ENCODE measurements around the gene HAPSTR1. TPM values are rescaled to one million over a fixed set of nuclear protein-coding genes. Genes with fewer than 3 reads are reported as not detected.

HAPSTR1 gene
- total and polyA plus RNA-seq, 2 of the 13 experiments (the other 11 are each of a cell fraction or from before 2014, with no cell fraction given), result 25.2 to 83.2 TPM

DNA sequence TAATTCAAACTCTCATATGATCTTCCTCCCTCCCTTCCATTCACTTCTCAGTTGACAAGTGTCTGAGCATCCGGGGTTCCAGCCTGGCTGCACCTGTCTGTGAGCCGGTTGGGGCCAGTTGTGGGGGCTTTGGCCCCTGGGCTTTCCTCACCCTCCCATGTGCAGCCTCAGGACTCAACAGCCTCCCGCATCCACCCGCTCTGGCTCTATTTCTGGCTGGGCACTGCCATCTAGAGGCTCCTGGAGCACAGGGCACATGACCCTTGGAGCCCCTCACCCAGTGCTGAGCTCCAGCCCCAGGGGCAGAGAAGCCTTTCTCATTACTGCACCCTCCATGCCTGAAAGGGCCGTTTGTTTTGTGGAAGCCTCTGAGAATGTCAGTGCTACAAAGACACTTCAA is 43.3 kb downstream of the HAPSTR1 start (continued):
- 0 out of 2 replicates have a peak, but pooled peaks have one; percentile 43 for TF ChIP-seq HNRNPL (IDR thresholded peaks at IDR 0.05; ENCODE audit: low read depth, low read length)
- no peak for TF ChIP-seq RCOR2 (CRISPR knock-in tag; IDR thresholded peaks at IDR 0.05)
- TF ChIP-seq, protein P1, sequence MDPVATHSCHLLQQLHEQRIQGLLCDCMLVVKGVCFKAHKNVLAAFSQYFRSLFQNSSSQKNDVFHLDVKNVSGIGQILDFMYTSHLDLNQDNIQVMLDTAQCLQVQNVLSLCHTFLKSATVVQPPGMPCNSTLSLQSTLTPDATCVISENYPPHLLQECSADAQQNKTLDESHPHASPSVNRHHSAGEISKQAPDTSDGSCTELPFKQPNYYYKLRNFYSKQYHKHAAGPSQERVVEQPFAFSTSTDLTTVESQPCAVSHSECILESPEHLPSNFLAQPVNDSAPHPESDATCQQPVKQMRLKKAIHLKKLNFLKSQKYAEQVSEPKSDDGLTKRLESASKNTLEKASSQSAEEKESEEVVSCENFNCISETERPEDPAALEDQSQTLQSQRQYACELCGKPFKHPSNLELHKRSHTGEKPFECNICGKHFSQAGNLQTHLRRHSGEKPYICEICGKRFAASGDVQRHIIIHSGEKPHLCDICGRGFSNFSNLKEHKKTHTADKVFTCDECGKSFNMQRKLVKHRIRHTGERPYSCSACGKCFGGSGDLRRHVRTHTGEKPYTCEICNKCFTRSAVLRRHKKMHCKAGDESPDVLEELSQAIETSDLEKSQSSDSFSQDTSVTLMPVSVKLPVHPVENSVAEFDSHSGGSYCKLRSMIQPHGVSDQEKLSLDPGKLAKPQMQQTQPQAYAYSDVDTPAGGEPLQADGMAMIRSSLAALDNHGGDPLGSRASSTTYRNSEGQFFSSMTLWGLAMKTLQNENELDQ (CRISPR knock-in tag; IDR thresholded peaks at IDR 0.05; ENCODE audit: borderline replicate concordance), result 0 out of 2 replicates have a peak, but pooled peaks have one; percentile 10
- peak; percentile 33; the same call in 1 of the 2 replicates for TF ChIP-seq ZNF468 (CRISPR knock-in tag; IDR thresholded peaks at IDR 0.05)
- TF ChIP-seq PAF1 (CRISPR knock-in tag; IDR thresholded peaks at IDR 0.05), result no peak
- TF ChIP-seq, protein P2, sequence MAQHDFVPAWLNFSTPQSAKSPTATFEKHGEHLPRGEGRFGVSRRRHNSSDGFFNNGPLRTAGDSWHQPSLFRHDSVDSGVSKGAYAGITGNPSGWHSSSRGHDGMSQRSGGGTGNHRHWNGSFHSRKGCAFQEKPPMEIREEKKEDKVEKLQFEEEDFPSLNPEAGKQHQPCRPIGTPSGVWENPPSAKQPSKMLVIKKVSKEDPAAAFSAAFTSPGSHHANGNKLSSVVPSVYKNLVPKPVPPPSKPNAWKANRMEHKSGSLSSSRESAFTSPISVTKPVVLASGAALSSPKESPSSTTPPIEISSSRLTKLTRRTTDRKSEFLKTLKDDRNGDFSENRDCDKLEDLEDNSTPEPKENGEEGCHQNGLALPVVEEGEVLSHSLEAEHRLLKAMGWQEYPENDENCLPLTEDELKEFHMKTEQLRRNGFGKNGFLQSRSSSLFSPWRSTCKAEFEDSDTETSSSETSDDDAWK (CRISPR knock-in tag; IDR thresholded peaks at IDR 0.05), result no peak
- no peak for TF ChIP-seq GTF2F1 (IDR thresholded peaks at IDR 0.05; ENCODE audit: low read length)
- TF ChIP-seq, protein P3, sequence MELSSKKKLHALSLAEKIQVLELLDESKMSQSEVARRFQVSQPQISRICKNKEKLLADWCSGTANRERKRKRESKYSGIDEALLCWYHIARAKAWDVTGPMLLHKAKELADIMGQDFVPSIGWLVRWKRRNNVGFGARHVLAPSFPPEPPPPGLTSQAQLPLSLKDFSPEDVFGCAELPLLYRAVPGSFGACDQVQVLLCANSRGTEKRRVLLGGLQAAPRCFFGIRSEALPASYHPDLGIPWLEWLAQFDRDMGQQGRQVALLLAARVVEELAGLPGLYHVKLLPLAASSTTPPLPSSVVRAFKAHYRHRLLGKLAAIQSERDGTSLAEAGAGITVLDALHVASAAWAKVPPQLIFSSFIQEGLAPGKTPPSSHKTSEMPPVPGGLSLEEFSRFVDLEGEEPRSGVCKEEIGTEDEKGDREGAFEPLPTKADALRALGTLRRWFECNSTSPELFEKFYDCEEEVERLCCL (CRISPR knock-in tag; IDR thresholded peaks at IDR 0.05; ENCODE audit: borderline replicate concordance), result no peak
- peak; percentile 41 for TF ChIP-seq CBX1 (IDR thresholded peaks at IDR 0.05; ENCODE audit: low read depth)
- TF ChIP-seq, protein P4, sequence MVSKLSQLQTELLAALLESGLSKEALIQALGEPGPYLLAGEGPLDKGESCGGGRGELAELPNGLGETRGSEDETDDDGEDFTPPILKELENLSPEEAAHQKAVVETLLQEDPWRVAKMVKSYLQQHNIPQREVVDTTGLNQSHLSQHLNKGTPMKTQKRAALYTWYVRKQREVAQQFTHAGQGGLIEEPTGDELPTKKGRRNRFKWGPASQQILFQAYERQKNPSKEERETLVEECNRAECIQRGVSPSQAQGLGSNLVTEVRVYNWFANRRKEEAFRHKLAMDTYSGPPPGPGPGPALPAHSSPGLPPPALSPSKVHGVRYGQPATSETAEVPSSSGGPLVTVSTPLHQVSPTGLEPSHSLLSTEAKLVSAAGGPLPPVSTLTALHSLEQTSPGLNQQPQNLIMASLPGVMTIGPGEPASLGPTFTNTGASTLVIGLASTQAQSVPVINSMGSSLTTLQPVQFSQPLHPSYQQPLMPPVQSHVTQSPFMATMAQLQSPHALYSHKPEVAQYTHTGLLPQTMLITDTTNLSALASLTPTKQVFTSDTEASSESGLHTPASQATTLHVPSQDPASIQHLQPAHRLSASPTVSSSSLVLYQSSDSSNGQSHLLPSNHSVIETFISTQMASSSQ (IDR thresholded peaks at IDR 0.05; ENCODE audit: low read depth), result no peak
- TF ChIP-seq, protein P4 (CRISPR knock-in tag; IDR thresholded peaks at IDR 0.05; ENCODE audit: borderline replicate concordance), result no peak
- TF ChIP-seq, protein P5, sequence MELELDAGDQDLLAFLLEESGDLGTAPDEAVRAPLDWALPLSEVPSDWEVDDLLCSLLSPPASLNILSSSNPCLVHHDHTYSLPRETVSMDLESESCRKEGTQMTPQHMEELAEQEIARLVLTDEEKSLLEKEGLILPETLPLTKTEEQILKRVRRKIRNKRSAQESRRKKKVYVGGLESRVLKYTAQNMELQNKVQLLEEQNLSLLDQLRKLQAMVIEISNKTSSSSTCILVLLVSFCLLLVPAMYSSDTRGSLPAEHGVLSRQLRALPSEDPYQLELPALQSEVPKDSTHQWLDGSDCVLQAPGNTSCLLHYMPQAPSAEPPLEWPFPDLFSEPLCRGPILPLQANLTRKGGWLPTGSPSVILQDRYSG (CRISPR knock-in tag; IDR thresholded peaks at IDR 0.05), result no peak
- TF ChIP-seq PHF8 (CRISPR knock-in tag; IDR thresholded peaks at IDR 0.05), result peak; percentile 20; the same call in 1 of the 2 replicates
- peak; percentile 74; the same call in 1 of the 2 replicates for TF ChIP-seq RXRB (CRISPR knock-in tag; IDR thresholded peaks at IDR 0.05; ENCODE audit: borderline replicate concordance)
- TF ChIP-seq ZNF446 (CRISPR knock-in tag; IDR thresholded peaks at IDR 0.05), result no peak
- TF ChIP-seq ZNF747 (CRISPR knock-in tag; IDR thresholded peaks at IDR 0.05; ENCODE audit: borderline replicate concordance), result no peak
- no peak for TF ChIP-seq ZNF777 (CRISPR knock-in tag; IDR thresholded peaks at IDR 0.05)
- TF ChIP-seq ZNF839 (CRISPR knock-in tag; IDR thresholded peaks at IDR 0.05; ENCODE audit: borderline replicate concordance), result no peak
- TF ChIP-seq ZNF781 (CRISPR knock-in tag; IDR thresholded peaks at IDR 0.05; ENCODE audit: borderline replicate concordance, not compliant biosample characterization), result no peak
- no peak for TF ChIP-seq POLR2AphosphoS2 (IDR thresholded peaks at IDR 0.05; ENCODE audit: low read depth, low read length)
- no peak for TF ChIP-seq ZFP36 (IDR thresholded peaks at IDR 0.05; ENCODE audit: borderline replicate concordance, low read depth, low read length, partially characterized antibody)
